Tibial artery (tissue), 4 donors: ENCODE data around the gene KCNJ9.

Source experiments
- DNase-seq, 2 donors: peaks; one replicate each; pipeline ENCODE4 v3.0.0-alpha.2; 2019
- H3K27ac ChIP-seq, 2 donors: fragments of 200-600 bp; sonication (generic) in 1 of 2; 1 replicate in 1 of 2; 2 replicates in 1 of 2; pipeline ENCODE4 v1.5.1; 2018 to 2019; ENCODE audit warnings: mild to moderate bottlenecking in 1 of 2
- H3K27me3 ChIP-seq, 2 donors: fragments of 200-600 bp; sonication (generic) in 1 of 2; one replicate each; pipeline versions ENCODE4 v1.5.1 to v1.6.0; 2016 to 2019
- H3K36me3 ChIP-seq, 3 donors: fragments of 200-600 bp; sonication (generic) in 2 of 3; one replicate each; pipeline ENCODE4 v1.5.1; 2016 to 2019; ENCODE audit warnings: mild to moderate bottlenecking in 2 of 3
- H3K4me1 ChIP-seq, 4 donors: fragments of 200-600 bp; sonication (generic) in 2 of 4; 1 replicate in 3 of 4; 2 replicates in 1 of 4; pipeline ENCODE4 v1.5.1; 2016 to 2019
- H3K4me3 ChIP-seq, 2 donors: fragments of 200-600 bp; sonication (generic) in 1 of 2; 1 replicate in 1 of 2; 2 replicates in 1 of 2; pipeline ENCODE4 v1.5.1; 2018 to 2019; ENCODE audit warnings: mild to moderate bottlenecking in 2 of 2
- H3K9me3 ChIP-seq, 3 donors: fragments of 200-600 bp; sonication (generic) in 1 of 3; one replicate each; pipeline ENCODE4 v1.5.1; 2016 to 2019
- CTCF ChIP-seq, 2 experiments: fragments of 200-600 bp in 1 of 2; fragments of 450-650 bp in 1 of 2; IDR thresholded peaks; one replicate each; pipeline ENCODE4 v1.5.1; 2017 to 2019; ENCODE audit warnings: antibody characterized with exemption in 2 of 2, mild to moderate bottlenecking in 1 of 2, moderate library complexity in 1 of 2
- intact Hi-C: fragments of 100-400 bp; cut with DNase I; formaldehyde crosslinking; loops from one replicate; pipeline ENCODE4 v1.15.0; 2023; ENCODE audit warnings: low total_unique reads

Gene KCNJ9

GRCh38 chr1:160120797-160121196 lies 39.5 kb downstream of the KCNJ9 start:
- Histone ChIP-seq H3K27ac (peak overlapping the region in 1 of 2 donors; percentile 29), H3K27me3 (no peaks in the 10 kb centered on the region), H3K9me3 (no peaks in the 10 kb centered on the region), H3K4me1 (peaks cover 0 to 78% (median 37%) of the 10 kb centered on the region in 4 donors), H3K4me3 (no peak overlapping the region), H3K36me3 (peaks cover 29 to 40% (median 38%) of the 10 kb centered on the region in 3 donors)
- no peak for TF ChIP-seq CTCF (IDR thresholded peaks at IDR 0.05)
- DNase-seq, result no peak
- intact Hi-C loops, result no loop called here

GRCh38 chr1:160121388-160121787 lies 40.0 kb downstream of the KCNJ9 start:
- no peak for TF ChIP-seq CTCF (IDR thresholded peaks at IDR 0.05)
- H3K36me3 ChIP-seq, result peaks cover 35 to 45% (median 44%) of the 10 kb centered on the region in 3 donors
- H3K4me3 ChIP-seq, result no peak overlapping the region
- DNase-seq, result no peak
- peaks cover 0 to 79% (median 37%) of the 10 kb centered on the region in 4 donors for H3K4me1 ChIP-seq
- intact Hi-C loops, result no loop called here
- no peaks in the 10 kb centered on the region for H3K9me3 ChIP-seq
- H3K27ac ChIP-seq, result no peak overlapping the region
- H3K27me3 ChIP-seq, result no peaks in the 10 kb centered on the region

GRCh38 chr1:160122978-160123495 lies 41.7 kb downstream of the KCNJ9 start:
- intact Hi-C loops, result no loop called here
- peaks cover 0 to 76% (median 33%) of the 10 kb centered on the region in 4 donors for H3K4me1 ChIP-seq

GRCh38 chr1:160123726-160124125 lies 42.4 kb downstream of the KCNJ9 start:
- no peaks in the 10 kb centered on the region for H3K27me3 ChIP-seq
- no peak overlapping the region for H3K4me3 ChIP-seq
- peaks cover 57 to 69% (median 66%) of the 10 kb centered on the region in 3 donors for H3K36me3 ChIP-seq
- H3K4me1 ChIP-seq, result peaks cover 0 to 76% (median 27%) of the 10 kb centered on the region in 4 donors
- no peaks in the 10 kb centered on the region for H3K9me3 ChIP-seq
- peak overlapping the region; percentile 22 to 56 for H3K27ac ChIP-seq
- no peak for DNase-seq
- no peak for TF ChIP-seq CTCF (IDR thresholded peaks at IDR 0.05)
- intact Hi-C loops, result no loop called here

More at GRCh38 chr1:160122978-160123495, 41.7 kb downstream of the KCNJ9 start:
- TF ChIP-seq CTCF (IDR thresholded peaks at IDR 0.05), result no peak
- Histone ChIP-seq H3K27me3 (no peaks in the 10 kb centered on the region), H3K27ac (peak overlapping the region; percentile 22 to 56), H3K36me3 (peaks cover 50 to 62% (median 59%) of the 10 kb centered on the region in 3 donors), H3K4me3 (no peak overlapping the region), H3K9me3 (no peaks in the 10 kb centered on the region)
- no peak for DNase-seq

- intact Hi-C loops, result no loop called here
- Histone ChIP-seq H3K4me1 (peaks cover 0 to 76% (median 25%) of the 10 kb centered on the region in 4 donors), H3K4me3 (no peak overlapping the region), H3K9me3 (no peaks in the 10 kb centered on the region), H3K36me3 (peaks cover 69 to 80% (median 78%) of the 10 kb centered on the region in 3 donors), H3K27me3 (no peaks in the 10 kb centered on the region), H3K27ac (peak overlapping the region; percentile 33 to 56)
- no peak for TF ChIP-seq CTCF (IDR thresholded peaks at IDR 0.05)
- DNase-seq, result no peak
Observed at GRCh38 chr1:160124705-160125478, 43.6 kb downstream of the KCNJ9 start.
